Smooth muscle cell of the brain vasculature (primary cell): ENCODE results near the gene SSNA1.

Experiments
- DNase-seq: peaks from one replicate; pipeline ENCODE4 v3.0.0-alpha.2; 2012; ENCODE audit warnings: low read depth, low spot score

The SSNA1 gene

GRCh38 chr9:137167747-137168572 is 20.5 kb upstream of the SSNA1 start:
- no peak for DNase-seq

- no peak for DNase-seq
Observed at GRCh38 chr9:137168573-137168903, 19.9 kb upstream of the SSNA1 start.

- no peak for DNase-seq
Observed at GRCh38 chr9:137168904-137169856, 19.3 kb upstream of the SSNA1 start.

- DNase-seq: no peak
Observed at GRCh38 chr9:137169896-137170358, 18.5 kb upstream of the SSNA1 start, which contains the start of gene LRRC26. Gene LRRC26 (minus strand): TSS chr9:137170051. CDS start chr9:137169943, 108 bp downstream.

- no peak for DNase-seq
Observed at GRCh38 chr9:137170486-137171148, 17.9 kb upstream of the SSNA1 start.

- no peak for DNase-seq
Observed at GRCh38 chr9:137171149-137171900, 17.2 kb upstream of the SSNA1 start.

GRCh38 chr9:137172901-137173795 is 15.3 kb upstream of the SSNA1 start:
- DNase-seq: no peak

- DNase-seq: no peak
Observed at GRCh38 chr9:137173796-137174664, 14.4 kb upstream of the SSNA1 start.

- no peak for DNase-seq
Observed at GRCh38 chr9:137174722-137175293, 13.7 kb upstream of the SSNA1 start.

- DNase-seq: no peak
Observed at GRCh38 chr9:137175345-137175961, 13.0 kb upstream of the SSNA1 start.

- no peak for DNase-seq
Observed at GRCh38 chr9:137176302-137177182, 11.9 kb upstream of the SSNA1 start.

- DNase-seq: no peak
Observed at GRCh38 chr9:137178201-137178938, 10.1 kb upstream of the SSNA1 start.

GRCh38 chr9:137178939-137179630 is 9.4 kb upstream of the SSNA1 start:
- DNase-seq: no peak

GRCh38 chr9:137179761-137180160 is 8.7 kb upstream of the SSNA1 start:
- no peak for DNase-seq

GRCh38 chr9:137180491-137180890 is 8.0 kb upstream of the SSNA1 start:
- DNase-seq: no peak

GRCh38 chr9:137181680-137182079 is 6.8 kb upstream of the SSNA1 start:
- no peak for DNase-seq
